Stimulated activated naive CD8-positive, alpha-beta T cell treated with anti-CD3 and anti-CD28 coated beads, Interleukin-15, Interleukin-2, amounts not matched to agents 100 ng/mL and 50 ng/mL, for 24 hours (primary cell): Measurements from ENCODE around the gene CHD5.

Experiments used
- H3K27ac Mint-ChIP-seq: one replicate; pipeline ENCODE4 v1.8.0; 2021; ENCODE audit warnings: mild to moderate bottlenecking, mixed read lengths
- H3K27me3 Mint-ChIP-seq: one replicate; pipeline ENCODE4 v1.8.0; 2021; ENCODE audit warnings: mixed read lengths
- H3K36me3 Mint-ChIP-seq: one replicate; pipeline ENCODE4 v1.8.0; 2021; ENCODE audit warnings: low read depth, mixed read lengths
- H3K4me1 Mint-ChIP-seq: one replicate; pipeline ENCODE4 v1.8.0; 2021; ENCODE audit warnings: low read depth, mixed read lengths
- H3K4me3 Mint-ChIP-seq: one replicate; pipeline ENCODE4 v1.8.0; 2021; ENCODE audit warnings: mild to moderate bottlenecking, mixed read lengths
- H3K9me3 Mint-ChIP-seq: one replicate; pipeline ENCODE4 v1.8.0; 2021; ENCODE audit warnings: mixed read lengths

Gene CHD5

DNA sequence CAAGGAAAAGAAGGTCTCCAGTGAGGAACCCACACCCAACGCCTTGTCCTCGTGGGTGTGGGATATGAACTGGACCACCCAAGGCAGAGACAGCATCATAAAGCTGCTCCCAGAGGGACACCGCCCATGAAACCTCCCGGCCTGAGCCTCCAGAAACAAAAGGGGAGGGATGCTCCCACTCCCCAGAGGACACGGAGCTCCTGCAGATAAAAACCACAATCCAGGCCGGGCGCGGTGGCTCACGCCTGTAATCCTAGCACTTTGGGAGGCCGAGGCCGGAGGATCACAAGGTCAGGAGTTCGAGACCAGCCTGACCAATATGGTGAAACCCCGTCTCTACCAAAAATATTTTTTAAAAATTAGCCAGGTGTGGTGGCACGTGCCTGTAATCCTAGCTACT, 66.4 kb downstream of the CHD5 start:
- Mint-ChIP-seq H3K36me3 (no peaks in the 10 kb centered on the region), H3K4me1 (no peaks in the 10 kb centered on the region), H3K27ac (no peak overlapping the region), H3K4me3 (no peak overlapping the region), H3K9me3 (peaks cover 13% of the 10 kb centered on the region), H3K27me3 (peaks cover 8% of the 10 kb centered on the region)

- Mint-ChIP-seq H3K4me3 (no peak overlapping the region), H3K9me3 (peaks cover 13% of the 10 kb centered on the region), H3K27ac (no peak overlapping the region), H3K4me1 (no peaks in the 10 kb centered on the region), H3K36me3 (no peaks in the 10 kb centered on the region), H3K27me3 (peaks cover 12% of the 10 kb centered on the region)
Observed at GRCh38 chr1:6113116-6113515, 67.0 kb downstream of the CHD5 start.

DNA sequence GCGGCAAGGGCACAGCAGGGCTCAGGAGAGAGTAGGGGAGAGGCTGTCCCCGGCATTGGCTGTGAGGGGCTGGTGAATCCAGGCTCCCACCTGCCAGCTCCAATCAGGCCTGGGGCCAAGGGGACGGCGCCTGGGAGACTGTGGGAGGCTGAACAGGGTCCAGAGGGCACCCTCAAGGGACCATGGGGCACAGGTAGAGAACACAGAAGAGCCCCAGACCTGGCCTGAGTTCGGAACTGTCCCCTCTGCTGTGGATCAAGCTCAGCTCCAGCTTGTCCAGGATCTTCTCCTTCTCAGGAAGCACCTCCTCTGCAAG, 67.5 kb downstream of the CHD5 start:
- Mint-ChIP-seq H3K27ac (no peak overlapping the region), H3K36me3 (no peaks in the 10 kb centered on the region), H3K9me3 (peaks cover 11% of the 10 kb centered on the region), H3K4me1 (no peaks in the 10 kb centered on the region), H3K27me3 (peaks cover 11% of the 10 kb centered on the region), H3K4me3 (no peak overlapping the region)

- Mint-ChIP-seq H3K9me3 (peaks cover 7% of the 10 kb centered on the region), H3K4me3 (no peak overlapping the region), H3K36me3 (no peaks in the 10 kb centered on the region), H3K27me3 (peaks cover 10% of the 10 kb centered on the region), H3K27ac (no peak overlapping the region), H3K4me1 (no peaks in the 10 kb centered on the region)
Observed at GRCh38 chr1:6111991-6112689, 68.0 kb downstream of the CHD5 start.

DNA sequence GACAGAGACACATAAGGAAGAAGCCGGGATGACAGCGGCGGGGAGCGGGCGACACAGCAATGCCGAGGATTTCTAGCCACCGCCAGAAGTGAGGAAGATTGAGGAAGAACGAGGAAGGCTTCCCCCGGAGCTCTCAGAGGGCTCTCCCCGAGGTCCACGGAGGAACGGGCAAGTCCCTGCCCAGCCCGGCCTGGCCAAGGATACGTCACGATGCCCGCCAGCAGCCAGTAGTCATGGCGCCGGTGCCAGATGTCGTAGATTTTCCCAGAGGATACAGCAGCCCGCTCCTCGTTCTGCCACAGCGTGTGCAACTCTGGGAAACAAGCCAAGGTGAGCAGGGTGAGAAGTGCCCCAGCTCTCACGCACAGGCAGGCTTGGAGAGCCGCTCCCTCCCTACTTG, 68.5 kb downstream of the CHD5 start:
- Mint-ChIP-seq H3K36me3 (no peaks in the 10 kb centered on the region), H3K9me3 (peaks cover 1% of the 10 kb centered on the region), H3K27me3 (peaks cover 10% of the 10 kb centered on the region), H3K4me3 (no peak overlapping the region), H3K27ac (no peak overlapping the region), H3K4me1 (no peaks in the 10 kb centered on the region)

GRCh38 chr1:6110326-6110725, 69.8 kb downstream of the CHD5 start:
- H3K9me3 Mint-ChIP-seq: no peaks in the 10 kb centered on the region
- no peaks in the 10 kb centered on the region for H3K36me3 Mint-ChIP-seq
- peaks cover 10% of the 10 kb centered on the region for H3K27me3 Mint-ChIP-seq
- no peak overlapping the region for H3K27ac Mint-ChIP-seq
- H3K4me3 Mint-ChIP-seq: no peak overlapping the region
- H3K4me1 Mint-ChIP-seq: no peaks in the 10 kb centered on the region

GRCh38 chr1:6109688-6110087, 70.4 kb downstream of the CHD5 start:
- H3K36me3 Mint-ChIP-seq: no peaks in the 10 kb centered on the region
- no peak overlapping the region for H3K4me3 Mint-ChIP-seq
- no peaks in the 10 kb centered on the region for H3K4me1 Mint-ChIP-seq

GRCh38 chr1:6108937-6109614, 71.0 kb downstream of the CHD5 start:
- Mint-ChIP-seq H3K27ac (no peak overlapping the region), H3K9me3 (no peaks in the 10 kb centered on the region), H3K4me1 (no peaks in the 10 kb centered on the region), H3K36me3 (no peaks in the 10 kb centered on the region), H3K4me3 (no peak overlapping the region), H3K27me3 (peaks cover 12% of the 10 kb centered on the region)

More at GRCh38 chr1:6109688-6110087, 70.4 kb downstream of the CHD5 start:
- Mint-ChIP-seq H3K27me3 (peaks cover 12% of the 10 kb centered on the region), H3K27ac (no peak overlapping the region), H3K9me3 (no peaks in the 10 kb centered on the region)

DNA sequence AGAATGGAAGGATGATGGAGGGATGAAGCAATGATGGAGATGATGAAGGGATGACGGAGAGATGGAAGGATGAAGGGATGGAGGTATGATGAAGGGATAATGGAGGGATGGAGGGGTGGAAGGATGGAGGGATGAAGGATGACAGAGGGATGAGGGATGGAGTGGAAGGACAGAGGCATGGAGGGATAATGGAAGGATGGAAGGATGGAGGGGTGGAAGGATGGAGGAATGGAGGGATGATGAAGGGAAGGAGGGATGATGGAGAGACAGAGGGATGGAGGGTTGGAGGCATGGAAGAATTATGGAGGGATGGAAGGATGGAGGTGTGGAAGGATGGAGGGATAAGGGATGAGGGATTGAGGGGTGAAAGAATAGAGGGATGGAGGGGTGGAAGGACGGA, 71.6 kb downstream of the CHD5 start:
- no peaks in the 10 kb centered on the region for H3K36me3 Mint-ChIP-seq
- H3K27me3 Mint-ChIP-seq: peaks cover 12% of the 10 kb centered on the region
- H3K4me3 Mint-ChIP-seq: no peak overlapping the region
- no peak overlapping the region for H3K27ac Mint-ChIP-seq
- no peaks in the 10 kb centered on the region for H3K9me3 Mint-ChIP-seq
- no peaks in the 10 kb centered on the region for H3K4me1 Mint-ChIP-seq

DNA sequence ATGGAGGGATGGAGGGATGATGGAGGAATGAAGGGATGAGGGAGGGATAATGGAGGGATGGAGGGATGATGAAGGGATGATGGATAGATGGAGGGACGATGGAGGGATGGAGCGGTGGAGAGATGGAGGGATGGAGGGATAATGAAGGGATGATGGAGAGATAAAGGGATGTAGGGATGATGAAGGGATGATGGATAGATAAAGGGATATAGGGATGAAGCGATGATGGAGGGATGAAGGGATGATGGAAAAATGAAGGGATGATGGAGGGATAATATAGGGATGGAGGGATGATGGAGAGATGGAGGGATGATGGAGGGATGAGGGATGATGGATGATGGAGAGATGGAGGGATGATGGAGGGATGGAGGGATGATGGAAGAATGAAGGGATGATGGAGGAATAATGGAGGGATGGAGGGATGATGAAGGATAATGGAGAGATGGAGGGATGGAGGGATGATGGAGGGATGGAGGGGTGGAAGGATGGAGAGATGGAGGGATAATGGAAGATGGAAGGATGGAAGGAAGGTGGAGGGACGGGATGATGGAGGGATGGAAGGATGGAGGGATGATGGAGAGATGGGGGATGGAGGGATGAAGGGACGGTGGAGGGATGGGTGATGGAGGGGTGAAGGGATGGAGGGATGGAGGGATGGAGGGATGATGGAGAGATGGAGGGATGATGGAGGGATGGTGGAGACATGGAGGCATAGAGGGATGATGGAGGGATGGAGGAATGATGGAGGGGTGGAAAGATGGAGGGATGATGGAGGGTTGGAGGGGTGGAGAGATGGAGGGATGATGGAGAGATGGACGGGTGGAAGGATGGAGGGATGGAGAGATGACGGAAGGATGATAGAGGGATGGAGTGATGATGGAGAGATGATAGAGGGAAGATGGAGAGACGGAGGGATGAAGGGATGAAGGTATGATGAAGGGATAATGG, 72.4 kb downstream of the CHD5 start:
- Mint-ChIP-seq H3K9me3 (no peaks in the 10 kb centered on the region), H3K27me3 (peaks cover 12% of the 10 kb centered on the region), H3K36me3 (no peaks in the 10 kb centered on the region), H3K4me1 (no peaks in the 10 kb centered on the region), H3K27ac (no peak overlapping the region), H3K4me3 (no peak overlapping the region)

DNA sequence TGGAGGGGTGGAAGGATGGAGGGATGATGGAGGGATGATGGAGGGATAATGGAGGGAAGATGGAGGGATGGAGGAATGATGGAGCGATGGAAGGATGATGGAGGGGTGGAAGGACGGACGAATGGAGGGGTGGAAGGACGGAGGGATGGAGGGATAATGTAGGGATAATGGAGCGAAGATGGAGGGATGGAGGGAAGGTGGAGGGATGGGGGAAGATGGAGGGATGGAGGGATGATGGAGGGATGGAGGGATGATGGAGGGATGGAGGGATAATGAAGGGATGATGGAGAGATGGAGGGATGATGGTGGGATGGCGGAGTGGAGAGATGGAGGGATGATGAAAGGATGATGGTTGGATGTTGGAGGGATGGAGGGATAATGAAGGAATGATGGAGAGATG, 73.1 kb downstream of the CHD5 start:
- no peaks in the 10 kb centered on the region for H3K36me3 Mint-ChIP-seq
- H3K27ac Mint-ChIP-seq: no peak overlapping the region
- H3K9me3 Mint-ChIP-seq: no peaks in the 10 kb centered on the region
- peaks cover 10% of the 10 kb centered on the region for H3K27me3 Mint-ChIP-seq
- no peak overlapping the region for H3K4me3 Mint-ChIP-seq
- H3K4me1 Mint-ChIP-seq: no peaks in the 10 kb centered on the region

GRCh38 chr1:6106321-6106731, 73.8 kb downstream of the CHD5 start:
- no peaks in the 10 kb centered on the region for H3K9me3 Mint-ChIP-seq
- no peak overlapping the region for H3K4me3 Mint-ChIP-seq
- H3K27ac Mint-ChIP-seq: no peak overlapping the region
- peaks cover 9% of the 10 kb centered on the region for H3K27me3 Mint-ChIP-seq
- no peaks in the 10 kb centered on the region for H3K4me1 Mint-ChIP-seq
- H3K36me3 Mint-ChIP-seq: no peaks in the 10 kb centered on the region

DNA sequence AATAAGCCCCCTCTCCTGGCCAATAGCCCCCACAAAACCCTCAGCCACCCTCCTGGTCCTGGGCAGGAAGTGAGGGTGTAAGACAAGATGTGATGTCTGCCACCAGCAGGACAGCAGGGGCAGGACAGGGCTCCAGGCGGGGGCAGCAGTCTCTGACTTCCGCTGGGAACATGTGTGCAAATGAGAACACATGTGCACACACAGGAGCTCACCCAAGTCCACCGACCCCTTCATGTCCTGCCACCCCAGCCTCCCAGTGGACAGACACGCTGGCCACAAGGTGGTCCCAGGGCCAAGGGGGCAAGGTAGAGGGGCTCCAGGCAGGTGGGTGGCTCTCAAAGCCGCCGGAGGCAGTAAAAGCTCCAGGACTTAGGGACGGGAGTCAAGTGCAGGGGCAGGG, 74.4 kb downstream of the CHD5 start:
- no peaks in the 10 kb centered on the region for H3K36me3 Mint-ChIP-seq
- no peak overlapping the region for H3K27ac Mint-ChIP-seq

DNA sequence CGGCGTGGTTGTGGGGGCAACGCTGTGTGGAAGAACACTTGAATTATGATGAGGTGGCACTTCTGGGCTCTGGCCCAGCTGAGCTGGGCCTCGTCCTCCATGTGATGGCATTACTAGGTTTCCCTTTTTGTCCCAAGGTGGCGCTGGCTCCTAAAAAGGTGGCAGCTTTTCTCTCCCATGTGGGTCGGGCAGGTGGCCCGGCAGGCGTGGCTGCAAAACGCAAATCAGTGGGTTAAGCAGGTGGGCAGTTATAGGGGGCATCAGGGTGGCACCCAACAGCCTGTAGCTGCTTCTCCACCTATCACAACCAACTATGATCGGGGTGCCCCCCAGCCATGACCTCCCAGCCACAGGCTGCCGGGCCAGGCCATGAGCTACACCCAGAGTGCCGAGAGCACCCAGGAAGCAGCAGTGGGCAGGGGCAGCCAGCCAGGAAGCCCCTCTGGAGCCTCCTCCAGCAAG, 74.9 kb downstream of the CHD5 start:
- no peaks in the 10 kb centered on the region for H3K4me1 Mint-ChIP-seq
- H3K27me3 Mint-ChIP-seq: peaks cover 9% of the 10 kb centered on the region
- no peaks in the 10 kb centered on the region for H3K36me3 Mint-ChIP-seq
- H3K9me3 Mint-ChIP-seq: no peaks in the 10 kb centered on the region
- H3K4me3 Mint-ChIP-seq: no peak overlapping the region
- H3K27ac Mint-ChIP-seq: no peak overlapping the region

More for the DNA sequence above, 74.4 kb downstream of the CHD5 start:
- Mint-ChIP-seq H3K4me3 (no peak overlapping the region), H3K27me3 (peaks cover 9% of the 10 kb centered on the region), H3K9me3 (no peaks in the 10 kb centered on the region), H3K4me1 (no peaks in the 10 kb centered on the region)

DNA sequence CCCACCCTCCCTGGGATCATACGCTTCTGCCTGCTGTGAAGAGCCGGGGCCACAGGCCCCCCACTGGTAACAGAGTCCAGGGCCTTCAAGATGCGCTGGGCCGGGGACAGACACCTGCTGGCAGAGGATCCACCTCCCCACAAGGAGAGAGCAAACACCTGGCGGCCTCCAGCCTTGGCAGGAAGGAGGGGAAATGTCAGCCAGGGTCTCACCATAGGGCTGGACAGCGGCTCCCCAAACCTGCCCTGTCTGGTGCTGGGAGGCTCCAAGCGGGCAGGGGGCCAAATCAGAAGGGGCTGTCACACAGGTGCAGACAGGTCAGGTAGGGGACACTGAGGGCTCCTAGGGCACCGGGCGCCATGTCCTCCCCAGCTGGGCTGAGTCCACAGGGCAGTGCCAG, 75.5 kb downstream of the CHD5 start:
- peaks cover 9% of the 10 kb centered on the region for H3K27me3 Mint-ChIP-seq
- H3K4me3 Mint-ChIP-seq: no peak overlapping the region
- H3K27ac Mint-ChIP-seq: no peak overlapping the region
- H3K9me3 Mint-ChIP-seq: no peaks in the 10 kb centered on the region
- H3K4me1 Mint-ChIP-seq: no peaks in the 10 kb centered on the region
- no peaks in the 10 kb centered on the region for H3K36me3 Mint-ChIP-seq
